Stomach smooth muscle (tissue), 2 donors: Measurements from ENCODE around the gene USP25.

Experiments
- H3K27ac ChIP-seq: one replicate; pipeline ENCODE4 v1.7.0; 2013; ENCODE audit warnings: mild to moderate bottlenecking, low read length, inconsistent platforms
- H3K27me3 ChIP-seq, 2 donors: one replicate each; pipeline ENCODE4 v1.7.0; 2013; ENCODE audit warnings: low read length in 2 of 2; ENCODE audit not compliant: insufficient read depth in 2 of 2, control insufficient read depth in 1 of 2
- H3K36me3 ChIP-seq, 2 donors: one replicate each; pipeline ENCODE4 v1.7.0; 2013; ENCODE audit warnings: low read length in 2 of 2; ENCODE audit not compliant: control insufficient read depth in 2 of 2, insufficient read depth in 2 of 2
- H3K4me1 ChIP-seq: one replicate; pipeline ENCODE4 v1.7.0; 2013; ENCODE audit warnings: low read length; ENCODE audit not compliant: control insufficient read depth, insufficient read depth
- H3K4me3 ChIP-seq, 2 donors: one replicate each; pipeline ENCODE4 v1.7.0; 2013; ENCODE audit warnings: low read length in 2 of 2
- H3K9ac ChIP-seq, 2 donors: one replicate each; pipeline ENCODE4 v1.7.0; 2013; ENCODE audit warnings: low read length in 2 of 2, mild to moderate bottlenecking in 1 of 2
- H3K9me3 ChIP-seq, 2 donors: one replicate each; pipeline ENCODE4 v1.7.0; 2013; ENCODE audit warnings: low read length in 2 of 2; ENCODE audit not compliant: control insufficient read depth in 2 of 2
- donor health status: healthy.
- donor health status: Pancreatic carcinoma.

The USP25 gene, protein sequence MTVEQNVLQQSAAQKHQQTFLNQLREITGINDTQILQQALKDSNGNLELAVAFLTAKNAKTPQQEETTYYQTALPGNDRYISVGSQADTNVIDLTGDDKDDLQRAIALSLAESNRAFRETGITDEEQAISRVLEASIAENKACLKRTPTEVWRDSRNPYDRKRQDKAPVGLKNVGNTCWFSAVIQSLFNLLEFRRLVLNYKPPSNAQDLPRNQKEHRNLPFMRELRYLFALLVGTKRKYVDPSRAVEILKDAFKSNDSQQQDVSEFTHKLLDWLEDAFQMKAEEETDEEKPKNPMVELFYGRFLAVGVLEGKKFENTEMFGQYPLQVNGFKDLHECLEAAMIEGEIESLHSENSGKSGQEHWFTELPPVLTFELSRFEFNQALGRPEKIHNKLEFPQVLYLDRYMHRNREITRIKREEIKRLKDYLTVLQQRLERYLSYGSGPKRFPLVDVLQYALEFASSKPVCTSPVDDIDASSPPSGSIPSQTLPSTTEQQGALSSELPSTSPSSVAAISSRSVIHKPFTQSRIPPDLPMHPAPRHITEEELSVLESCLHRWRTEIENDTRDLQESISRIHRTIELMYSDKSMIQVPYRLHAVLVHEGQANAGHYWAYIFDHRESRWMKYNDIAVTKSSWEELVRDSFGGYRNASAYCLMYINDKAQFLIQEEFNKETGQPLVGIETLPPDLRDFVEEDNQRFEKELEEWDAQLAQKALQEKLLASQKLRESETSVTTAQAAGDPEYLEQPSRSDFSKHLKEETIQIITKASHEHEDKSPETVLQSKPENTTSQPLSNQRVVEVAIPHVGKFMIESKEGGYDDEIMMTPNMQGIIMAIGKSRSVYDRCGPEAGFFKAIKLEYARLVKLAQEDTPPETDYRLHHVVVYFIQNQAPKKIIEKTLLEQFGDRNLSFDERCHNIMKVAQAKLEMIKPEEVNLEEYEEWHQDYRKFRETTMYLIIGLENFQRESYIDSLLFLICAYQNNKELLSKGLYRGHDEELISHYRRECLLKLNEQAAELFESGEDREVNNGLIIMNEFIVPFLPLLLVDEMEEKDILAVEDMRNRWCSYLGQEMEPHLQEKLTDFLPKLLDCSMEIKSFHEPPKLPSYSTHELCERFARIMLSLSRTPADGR

DNA sequence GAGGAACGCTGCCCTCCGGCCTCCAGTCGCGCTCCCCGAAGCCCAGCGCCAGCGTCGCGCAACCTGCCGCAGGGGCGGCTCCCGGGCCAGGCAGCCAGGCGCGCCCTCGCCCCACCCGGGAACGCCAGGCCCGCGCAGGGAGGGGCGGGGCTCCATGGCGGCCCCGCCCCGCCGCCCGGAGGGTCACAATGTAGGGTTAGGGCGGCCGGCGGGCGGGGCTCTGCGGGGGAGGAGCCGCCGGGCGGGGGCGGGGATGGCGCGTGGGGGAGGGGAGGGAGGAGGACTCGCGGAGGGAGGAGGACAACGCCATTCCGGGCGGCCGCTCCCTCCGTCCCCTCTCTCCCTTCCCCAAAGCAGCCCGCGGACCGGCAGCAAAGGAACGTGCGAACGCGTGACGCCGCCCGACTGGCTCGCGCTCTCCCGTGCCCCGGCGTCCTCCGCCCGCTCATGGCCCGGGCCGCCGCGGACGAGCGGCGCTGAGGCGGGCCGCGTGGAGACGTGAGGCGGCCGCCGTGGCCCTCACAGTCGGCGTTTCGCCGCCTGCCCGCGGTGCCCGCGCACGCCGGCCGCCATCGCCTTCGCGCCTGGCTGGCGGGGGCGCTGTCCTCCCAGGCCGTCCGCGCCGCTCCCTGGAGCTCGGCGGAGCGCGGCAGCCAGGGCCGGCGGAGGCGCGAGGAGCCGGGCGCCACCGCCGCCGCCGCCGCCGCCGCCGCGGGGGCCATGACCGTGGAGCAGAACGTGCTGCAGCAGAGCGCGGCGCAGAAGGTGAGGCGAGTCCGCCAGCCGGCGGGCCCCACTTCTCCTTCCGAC is at the start of gene USP25:
TSS of gene USP25 (plus strand) at position 309 of the 810 bp plus-strand sequence. CDS start at position 721, 412 bp downstream.
- H3K4me1 ChIP-seq = no peaks in the 10 kb centered on the region
- no peaks in the 10 kb centered on the region for H3K27me3 ChIP-seq
- H3K9ac ChIP-seq = peak within 1 kb of the TSS; percentile 80 to 90
- H3K27ac ChIP-seq = peak within 1 kb of the TSS; percentile 72
- H3K9me3 ChIP-seq = no peaks in the 10 kb centered on the region
- H3K4me3 ChIP-seq = peak within 1 kb of the TSS; percentile 88 to 98
- H3K36me3 ChIP-seq = no peaks in the 10 kb centered on the region

DNA sequence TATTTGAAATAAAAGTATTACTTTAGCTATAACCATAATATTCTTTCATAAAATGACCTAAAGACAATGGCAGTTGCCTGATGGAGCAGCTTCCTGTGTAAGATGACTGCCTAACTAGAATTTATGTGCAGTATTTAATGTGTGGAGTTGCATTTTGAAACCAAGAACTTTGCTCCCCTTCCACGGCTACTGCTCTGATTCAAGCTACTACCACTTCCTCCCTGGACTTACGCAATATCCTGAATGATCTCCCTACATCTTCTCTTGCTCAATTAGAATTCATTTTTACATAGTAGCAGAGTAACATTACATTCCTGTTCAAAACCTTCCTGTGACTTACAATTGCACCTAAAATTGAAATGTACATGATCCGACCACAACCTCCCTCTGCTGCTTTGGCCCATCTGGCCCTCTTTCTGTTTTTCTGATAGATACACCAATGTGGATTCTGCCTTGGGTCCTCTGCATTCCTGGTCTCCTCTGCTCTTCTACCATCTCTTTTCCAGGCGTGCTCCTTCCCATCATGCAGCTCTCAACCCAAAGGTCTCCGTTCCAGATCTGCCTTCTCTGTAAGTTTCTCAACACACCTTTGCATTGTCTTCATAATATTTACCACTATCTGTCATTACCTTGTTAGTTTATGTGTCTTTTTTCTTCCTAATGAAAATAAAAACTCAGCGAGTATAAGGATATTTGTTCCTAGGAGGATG is 47.4 kb upstream of the USP25 start:
- no peak overlapping the region for H3K9ac ChIP-seq
- no peaks in the 10 kb centered on the region for H3K36me3 ChIP-seq
- H3K27ac ChIP-seq = no peak overlapping the region

DNA sequence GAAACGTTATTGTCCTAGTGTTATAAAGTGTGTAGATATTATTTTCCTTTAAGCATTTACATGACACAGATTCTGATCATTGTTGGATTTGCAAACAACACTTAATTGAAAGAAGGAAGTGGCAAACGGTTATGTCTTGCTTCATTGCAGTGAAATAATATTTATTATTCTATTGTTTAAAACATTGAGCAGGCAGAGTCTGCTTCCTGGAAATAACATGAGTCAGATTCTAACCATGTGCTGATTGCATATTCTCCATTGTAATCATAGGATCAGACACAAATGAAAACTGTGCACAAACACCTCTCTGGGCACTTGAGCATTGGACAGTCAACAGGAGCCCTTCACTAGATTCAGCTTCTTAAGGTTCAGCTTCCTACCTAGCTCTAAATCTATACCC is 46.8 kb upstream of the USP25 start:
- no peak overlapping the region for H3K9ac ChIP-seq
- no peaks in the 10 kb centered on the region for H3K36me3 ChIP-seq
- no peak overlapping the region for H3K4me3 ChIP-seq
- H3K9me3 ChIP-seq = no peaks in the 10 kb centered on the region
- no peak overlapping the region for H3K27ac ChIP-seq
- H3K27me3 ChIP-seq = no peaks in the 10 kb centered on the region
- no peaks in the 10 kb centered on the region for H3K4me1 ChIP-seq

More for the DNA sequence above, 47.4 kb upstream of the USP25 start:
- H3K27me3 ChIP-seq = no peaks in the 10 kb centered on the region
- H3K9me3 ChIP-seq = no peaks in the 10 kb centered on the region
- H3K4me3 ChIP-seq = no peak overlapping the region
- no peaks in the 10 kb centered on the region for H3K4me1 ChIP-seq

DNA sequence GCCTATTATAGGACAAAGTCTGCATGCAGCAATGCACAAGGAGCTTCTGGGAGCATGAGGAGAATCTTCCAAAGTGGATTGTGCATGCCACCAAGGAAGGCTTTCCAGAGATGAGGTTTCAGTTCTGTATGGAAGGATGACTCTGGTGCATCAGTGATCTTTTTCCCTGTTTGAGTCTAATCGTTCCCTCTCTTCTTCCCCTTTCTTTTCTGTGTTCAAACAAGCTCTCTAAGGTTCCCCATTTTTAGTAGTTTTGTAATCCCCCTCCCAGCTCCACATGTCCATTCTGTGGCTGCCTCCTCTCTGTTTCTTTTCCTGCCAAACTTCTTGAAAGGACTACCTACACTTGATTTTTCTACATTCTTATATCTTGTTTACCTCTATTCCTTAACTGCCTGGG is 43.3 kb upstream of the USP25 start:
- no peak overlapping the region for H3K27ac ChIP-seq

DNA sequence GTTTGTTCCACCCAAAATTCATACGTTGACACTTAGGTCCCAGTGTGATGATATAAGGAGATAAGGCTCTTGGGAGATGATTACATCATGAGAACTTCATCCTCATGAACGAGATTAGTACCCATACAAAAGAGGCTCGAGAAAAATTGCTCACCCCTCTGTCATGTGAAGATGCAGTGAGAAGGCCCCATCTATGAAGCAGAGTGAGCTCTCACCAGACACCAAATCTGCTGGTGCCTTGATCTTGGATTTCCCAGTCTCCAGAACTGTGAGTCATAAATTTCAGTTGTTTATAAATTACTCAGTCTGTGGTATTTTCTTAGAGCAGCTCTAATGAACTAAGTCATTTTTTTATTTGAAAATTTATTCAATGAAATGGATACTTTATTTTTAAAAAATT is 42.6 kb upstream of the USP25 start:
- H3K9me3 ChIP-seq = no peaks in the 10 kb centered on the region
- H3K9ac ChIP-seq = no peak overlapping the region
- H3K27ac ChIP-seq = no peak overlapping the region
- no peaks in the 10 kb centered on the region for H3K4me1 ChIP-seq
- no peak overlapping the region for H3K4me3 ChIP-seq
- no peaks in the 10 kb centered on the region for H3K36me3 ChIP-seq
- no peaks in the 10 kb centered on the region for H3K27me3 ChIP-seq

More for the DNA sequence above, 43.3 kb upstream of the USP25 start:
- Histone ChIP-seq H3K27me3 (no peaks in the 10 kb centered on the region), H3K4me1 (no peaks in the 10 kb centered on the region), H3K9ac (no peak overlapping the region), H3K9me3 (no peaks in the 10 kb centered on the region), H3K36me3 (no peaks in the 10 kb centered on the region), H3K4me3 (no peak overlapping the region)

DNA sequence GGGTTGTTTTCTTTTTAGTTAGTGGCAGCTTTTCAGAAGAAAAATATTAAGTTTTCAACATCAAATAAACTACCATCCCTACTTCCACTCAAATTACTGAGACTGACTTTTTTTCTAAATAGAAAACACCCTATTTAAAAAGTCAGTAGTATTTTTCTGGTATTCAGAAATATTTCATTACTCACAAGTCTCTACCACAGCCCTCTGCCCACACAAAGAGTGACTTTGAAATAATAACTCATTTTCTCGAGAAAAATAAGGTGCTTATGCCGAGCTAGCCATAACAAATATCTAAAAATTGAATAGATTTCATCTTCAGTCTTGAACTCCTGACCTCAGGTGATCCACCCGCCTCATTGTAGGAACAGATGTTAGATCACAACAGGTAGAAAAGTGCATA is 41.8 kb upstream of the USP25 start:
- Histone ChIP-seq H3K9me3 (no peaks in the 10 kb centered on the region), H3K4me1 (no peaks in the 10 kb centered on the region), H3K9ac (no peak overlapping the region), H3K36me3 (no peaks in the 10 kb centered on the region), H3K27me3 (no peaks in the 10 kb centered on the region), H3K4me3 (no peak overlapping the region), H3K27ac (no peak overlapping the region)

DNA sequence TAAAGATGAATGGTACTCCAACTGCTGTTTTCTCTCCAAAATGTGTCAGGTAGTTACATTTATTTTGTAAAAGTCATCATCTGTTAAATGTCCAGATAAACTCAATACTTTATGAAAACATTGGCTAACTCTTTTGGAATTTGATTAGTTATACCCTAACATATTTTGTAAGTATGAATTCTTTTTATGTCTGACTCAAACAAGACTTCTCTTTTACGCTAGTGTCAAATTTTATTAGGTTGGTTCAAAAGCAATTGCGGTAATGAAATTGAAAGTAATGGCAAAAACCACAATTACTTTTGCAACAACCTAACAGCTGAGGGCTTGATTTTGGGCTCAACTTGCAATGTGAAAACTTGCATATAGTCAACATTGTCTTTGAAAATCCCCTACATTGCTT is 41.0 kb upstream of the USP25 start:
- no peaks in the 10 kb centered on the region for H3K27me3 ChIP-seq
- H3K27ac ChIP-seq = no peak overlapping the region
- H3K9ac ChIP-seq = no peak overlapping the region
- H3K4me1 ChIP-seq = no peaks in the 10 kb centered on the region
- no peaks in the 10 kb centered on the region for H3K36me3 ChIP-seq
- H3K9me3 ChIP-seq = no peaks in the 10 kb centered on the region
- H3K4me3 ChIP-seq = no peak overlapping the region

DNA sequence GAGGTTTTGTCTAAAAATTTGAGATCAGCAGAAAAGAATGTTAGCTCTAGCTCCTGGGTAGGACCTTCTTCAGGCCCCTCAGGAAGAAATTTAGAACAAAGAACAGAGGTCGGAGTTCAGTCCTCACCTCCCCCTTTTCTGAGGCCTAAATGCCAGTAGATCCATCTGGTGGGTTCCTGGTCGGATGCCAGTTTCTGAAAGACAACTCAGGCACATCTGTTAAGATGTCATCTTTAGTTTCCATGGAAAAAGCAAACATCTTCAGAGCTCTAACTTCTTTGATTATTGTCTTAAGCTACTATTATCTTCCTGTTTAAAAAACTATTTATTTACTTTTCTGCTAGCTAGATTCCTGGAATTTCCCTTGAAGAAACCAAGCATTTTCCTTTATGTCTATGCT is 37.1 kb upstream of the USP25 start:
- Histone ChIP-seq H3K9ac (no peak overlapping the region), H3K27ac (no peak overlapping the region), H3K36me3 (no peaks in the 10 kb centered on the region), H3K4me3 (no peak overlapping the region), H3K4me1 (no peaks in the 10 kb centered on the region), H3K27me3 (no peaks in the 10 kb centered on the region), H3K9me3 (no peaks in the 10 kb centered on the region)

DNA sequence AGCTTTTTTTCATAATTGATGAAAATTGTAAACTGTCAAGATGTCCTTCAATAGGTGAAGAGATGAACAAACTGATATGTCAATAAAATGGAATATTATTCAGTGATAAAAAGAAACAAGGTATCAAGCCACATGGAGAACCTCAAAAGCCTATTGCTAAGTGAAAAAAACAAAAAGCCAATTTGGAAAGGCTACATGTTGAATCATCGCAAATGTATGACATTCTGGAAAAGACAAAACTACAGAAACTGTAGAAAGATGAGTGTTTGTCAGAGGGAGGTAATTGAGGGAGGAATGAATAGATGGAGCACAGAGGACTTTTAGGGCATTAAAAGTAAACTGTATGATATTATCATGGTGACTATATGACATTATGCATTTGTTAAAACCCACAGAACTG is 34.5 kb upstream of the USP25 start:
- H3K9me3 ChIP-seq = no peaks in the 10 kb centered on the region
- no peaks in the 10 kb centered on the region for H3K4me1 ChIP-seq
- no peak overlapping the region for H3K27ac ChIP-seq
- no peak overlapping the region for H3K4me3 ChIP-seq
- H3K27me3 ChIP-seq = no peaks in the 10 kb centered on the region
- no peak overlapping the region for H3K9ac ChIP-seq
- H3K36me3 ChIP-seq = no peaks in the 10 kb centered on the region
